Fibroblast of lung (primary cell): ENCODE measurements around the gene OSTC.

ENCODE experiments used
- CTCF ChIP-seq, 2 donors: IDR thresholded peaks in 1 of 2; conservative IDR thresholded peaks in 1 of 2; 1 replicate in 1 of 2; 2 replicates in 1 of 2; pipeline ENCODE4 v1.5.1; 2011 to 2012; ENCODE audit warnings: low read length in 2 of 2, control low read depth in 1 of 2, inconsistent platforms in 1 of 2, low read depth in 1 of 2, mild to moderate bottlenecking in 1 of 2
- EZH2 ChIP-seq: IDR thresholded peaks from 2 replicates; pipeline ENCODE4 v1.5.1; 2012; ENCODE audit warnings: low read length, control low read depth, mild to moderate bottlenecking; ENCODE audit errors: missing control alignments

DNA sequence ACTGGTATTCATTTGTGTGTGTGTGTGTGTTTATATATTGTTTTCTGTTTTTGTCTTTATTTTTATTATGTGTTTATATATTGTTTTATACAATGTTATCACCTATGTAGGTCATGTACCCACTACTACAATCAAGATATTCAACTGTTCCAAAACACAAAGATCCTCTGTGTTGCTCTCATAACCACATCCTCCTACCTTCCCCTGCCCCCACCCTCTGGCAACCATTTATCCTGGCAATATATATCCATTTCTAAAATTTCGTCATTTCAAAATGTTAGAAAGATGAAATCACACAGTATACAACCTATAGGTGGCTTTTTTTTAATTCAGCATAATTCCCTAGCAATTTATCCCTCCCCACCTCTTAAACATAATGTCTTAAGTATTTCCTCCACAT lies 48.9 kb upstream of the OSTC start:
- no peak for TF ChIP-seq CTCF (conservative IDR thresholded peaks at IDR 0.05 in 1 of 2, IDR thresholded peaks at IDR 0.05 in 1 of 2; ENCODE audit: low read depth in 1 of 2, low read length in 2 of 2)
- no peak for TF ChIP-seq EZH2
